GM06990 (cell line): ENCODE results near the gene EMC8.

Experiments
- DNase-seq: peaks from one replicate; pipeline ENCODE4 v3.0.0-alpha.2; 2011; ENCODE audit not compliant: insufficient read length; ENCODE audit errors: extremely low read depth
- H3K27me3 ChIP-seq: replicated peaks from 2 replicates; pipeline ENCODE4 v1.6.0; 2011; ENCODE audit warnings: low read length; ENCODE audit not compliant: control insufficient read depth, insufficient read depth
- H3K36me3 ChIP-seq: 2 replicates; pipeline ENCODE4 v1.5.1; 2011; ENCODE audit warnings: low read length; ENCODE audit not compliant: control insufficient read depth, insufficient read depth
- H3K4me3 ChIP-seq: replicated peaks from 2 replicates; pipeline ENCODE4 v1.5.1; 2011; ENCODE audit warnings: low read depth, mild to moderate bottlenecking, control low read depth, low read length
- CTCF ChIP-seq: IDR thresholded peaks from 2 replicates; pipeline ENCODE4 v1.5.1; 2011; ENCODE audit warnings: low read length, control low read depth, mild to moderate bottlenecking, inconsistent platforms; ENCODE audit not compliant: insufficient read depth, poor library complexity, severe bottlenecking

Gene EMC8

DNA sequence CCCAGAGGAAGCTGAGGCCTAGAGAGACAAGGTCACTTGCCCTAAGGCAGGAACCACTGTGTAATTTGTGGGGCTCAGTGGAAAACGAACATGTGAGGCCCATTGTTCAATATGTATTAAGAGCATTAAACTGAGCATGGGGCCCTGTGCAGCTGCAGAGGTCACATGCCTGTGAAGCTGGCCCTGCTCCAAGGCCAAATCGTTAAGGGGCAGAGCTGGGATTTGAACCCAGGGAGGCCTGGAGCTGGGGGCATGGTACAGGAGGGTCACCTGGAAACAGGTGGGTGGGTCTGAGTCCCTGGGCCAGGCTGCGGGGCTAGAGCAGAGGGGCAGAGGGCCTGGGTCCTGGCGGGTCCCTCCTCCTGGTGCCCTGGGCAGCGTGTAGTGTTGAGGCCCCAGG lies 68.2 kb downstream of the EMC8 start:
- no peak for TF ChIP-seq CTCF
- Histone ChIP-seq H3K4me3 (no peak overlapping the region), H3K36me3 (no peaks in the 10 kb centered on the region), H3K27me3 (no peaks in the 10 kb centered on the region)
- no peak for DNase-seq

DNA sequence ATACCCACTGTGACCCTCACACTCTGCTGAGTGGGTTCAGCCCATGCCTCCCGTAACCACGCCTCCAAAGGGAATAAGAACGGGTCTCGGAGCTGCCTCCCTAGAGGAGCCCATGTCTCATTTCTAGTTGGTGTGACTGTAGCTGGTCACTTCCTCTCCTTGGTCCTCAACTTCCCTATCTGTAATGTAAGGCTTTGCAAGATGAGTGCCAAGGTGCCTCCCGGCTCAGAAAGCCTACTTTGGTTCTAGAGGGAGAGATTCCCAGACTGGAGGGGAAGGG lies 69.2 kb downstream of the EMC8 start:
- no peak for DNase-seq
- Histone ChIP-seq H3K36me3 (no peaks in the 10 kb centered on the region; the same call in 1 of the 2 replicates), H3K4me3 (no peak overlapping the region), H3K27me3 (no peaks in the 10 kb centered on the region)
- TF ChIP-seq CTCF: no peak

DNA sequence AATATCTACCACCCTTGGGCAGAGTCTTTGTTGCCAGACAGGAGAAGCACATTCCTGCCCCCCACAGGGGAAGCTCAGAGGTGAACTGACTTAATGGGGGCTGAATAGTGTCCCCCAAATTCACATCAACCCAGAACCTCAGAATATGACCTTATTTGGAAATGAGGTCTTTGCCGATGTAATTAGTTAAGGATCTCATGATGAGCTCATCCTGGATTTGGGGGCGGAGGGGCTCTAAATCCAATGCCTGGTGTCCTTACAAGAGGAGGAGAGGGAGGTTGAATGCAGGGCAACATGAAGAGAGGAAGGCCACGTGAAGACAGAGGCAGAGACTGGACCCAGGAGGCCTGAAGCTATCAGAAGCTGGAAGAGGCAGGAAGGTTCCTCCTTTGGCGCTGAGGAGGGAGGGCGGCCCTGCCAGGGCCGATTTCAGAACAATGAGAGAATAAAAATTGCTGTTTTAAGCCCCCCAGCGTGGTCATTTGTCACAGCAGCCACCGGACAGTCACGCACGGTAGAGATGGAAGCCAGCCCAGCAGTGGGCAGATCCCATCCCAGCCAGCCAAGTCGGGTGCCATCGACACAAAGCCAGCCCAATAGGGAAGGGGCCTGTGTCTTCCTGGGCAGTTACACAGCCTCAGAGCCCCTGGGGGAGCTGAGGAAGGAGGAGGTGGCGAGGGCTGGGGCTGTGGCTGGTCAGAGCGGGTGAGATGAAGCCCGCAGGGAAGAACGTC lies 69.7 kb downstream of the EMC8 start:
- Histone ChIP-seq H3K36me3 (no peaks in the 10 kb centered on the region; the same call in 1 of the 2 replicates), H3K4me3 (no peak overlapping the region), H3K27me3 (no peaks in the 10 kb centered on the region)
- TF ChIP-seq CTCF: no peak
- DNase-seq: no peak

- no peak overlapping the region for H3K4me3 ChIP-seq
- no peaks in the 10 kb centered on the region for H3K27me3 ChIP-seq
- no peaks in the 10 kb centered on the region; the same call in 1 of the 2 replicates for H3K36me3 ChIP-seq
- DNase-seq: no peak
- TF ChIP-seq CTCF: peak; percentile 36
These were observed 70.5 kb downstream of the EMC8 start for GRCh38 chr16:85728879-85729278.
